Neuron (in vitro differentiated cells): ENCODE results near the gene RPS6KA5.
A peak's percentile ranks its signal among the peaks of the same experiment; 100 is the strongest.
"Not testable (repeated sequence)": the region's sequence is repeated elsewhere in the genome, so short reads cannot be mapped to it uniquely, and the experiment has no call there.

Experiments
- H2AFZ ChIP-seq: one replicate; pipeline ENCODE4 v1.6.1; 2013; ENCODE audit warnings: low read depth, mild to moderate bottlenecking, inconsistent platforms, low read length, moderate library complexity
- H3K27me3 ChIP-seq: one replicate; pipeline ENCODE4 v1.6.1; 2013; ENCODE audit warnings: low read length; ENCODE audit not compliant: insufficient read depth
- H3K36me3 ChIP-seq: one replicate; pipeline ENCODE4 v1.6.1; 2013; ENCODE audit warnings: low read length; ENCODE audit not compliant: insufficient read depth
- H3K4me1 ChIP-seq: one replicate; pipeline ENCODE4 v1.6.1; 2013; ENCODE audit warnings: low read length; ENCODE audit not compliant: insufficient read depth
- H3K4me3 ChIP-seq: 2 replicates; pipeline ENCODE4 v1.5.1; 2013; ENCODE audit warnings: mild to moderate bottlenecking, low read length, moderate library complexity
- H3K9me3 ChIP-seq: one replicate; pipeline ENCODE4 v1.6.1; 2013; ENCODE audit warnings: low read length

Gene RPS6KA5

GRCh38 chr14:91060351-91061055 lies at the start of gene RPS6KA5:
Gene RPS6KA5, minus strand, starts transcription at chr14:91060641. Its CDS starts 207 bp downstream, at chr14:91060434.
- Histone ChIP-seq H3K4me1 (peaks cover 7% of the 10 kb centered on the region), H3K36me3 (no peaks in the 10 kb centered on the region), H2AFZ (peak within 1 kb of the TSS; percentile 90), H3K27me3 (no peaks in the 10 kb centered on the region), H3K9me3 (no peaks in the 10 kb centered on the region), H3K4me3 (peak within 1 kb of the TSS; percentile 98)

GRCh38 chr14:91108941-91109611 lies 48.6 kb upstream of the RPS6KA5 start:
- peaks cover 11% of the 10 kb centered on the region for H3K4me1 ChIP-seq
- H3K9me3 ChIP-seq, result no peaks in the 10 kb centered on the region
- no peak overlapping the region for H2AFZ ChIP-seq
- no peak overlapping the region for H3K4me3 ChIP-seq
- no peaks in the 10 kb centered on the region for H3K27me3 ChIP-seq
- H3K36me3 ChIP-seq, result no peaks in the 10 kb centered on the region

- Histone ChIP-seq H3K4me1 (no peaks in the 10 kb centered on the region), H3K4me3 (no peak overlapping the region), H3K36me3 (no peaks in the 10 kb centered on the region), H3K9me3 (no peaks in the 10 kb centered on the region), H3K27me3 (no peaks in the 10 kb centered on the region), H2AFZ (no peak overlapping the region)
Measured at GRCh38 chr14:91103116-91103515, 42.7 kb upstream of the RPS6KA5 start.

- H3K4me3 ChIP-seq, result no peak overlapping the region
- no peaks in the 10 kb centered on the region for H3K9me3 ChIP-seq
- no peaks in the 10 kb centered on the region for H3K36me3 ChIP-seq
- no peak overlapping the region for H2AFZ ChIP-seq
- no peaks in the 10 kb centered on the region for H3K27me3 ChIP-seq
- no peaks in the 10 kb centered on the region for H3K4me1 ChIP-seq
Measured at GRCh38 chr14:91100102-91100501, 39.7 kb upstream of the RPS6KA5 start.

GRCh38 chr14:91098591-91098990 lies 38.1 kb upstream of the RPS6KA5 start:
- Histone ChIP-seq H3K9me3 (no peaks in the 10 kb centered on the region), H2AFZ (no peak overlapping the region), H3K27me3 (no peaks in the 10 kb centered on the region), H3K4me1 (no peaks in the 10 kb centered on the region), H3K36me3 (no peaks in the 10 kb centered on the region), H3K4me3 (no peak overlapping the region)

GRCh38 chr14:91097657-91098056 lies 37.2 kb upstream of the RPS6KA5 start:
- H3K9me3 ChIP-seq, H3K4me1 ChIP-seq, H3K36me3 ChIP-seq, H3K27me3 ChIP-seq, H2AFZ ChIP-seq, H3K4me3 ChIP-seq: not testable (repeated sequence)

- Histone ChIP-seq H3K9me3 (no peaks in the 10 kb centered on the region), H3K36me3 (no peaks in the 10 kb centered on the region), H3K4me1 (no peaks in the 10 kb centered on the region), H2AFZ (no peak overlapping the region), H3K27me3 (no peaks in the 10 kb centered on the region), H3K4me3 (no peak overlapping the region)
Measured at GRCh38 chr14:91095178-91095577, 34.7 kb upstream of the RPS6KA5 start.

GRCh38 chr14:91094772-91095171 lies 34.3 kb upstream of the RPS6KA5 start:
- no peaks in the 10 kb centered on the region for H3K4me1 ChIP-seq
- no peaks in the 10 kb centered on the region for H3K9me3 ChIP-seq
- H3K4me3 ChIP-seq, result no peak overlapping the region
- no peaks in the 10 kb centered on the region for H3K36me3 ChIP-seq
- H3K27me3 ChIP-seq, result no peaks in the 10 kb centered on the region
- no peak overlapping the region for H2AFZ ChIP-seq

GRCh38 chr14:91093743-91094472 lies 33.5 kb upstream of the RPS6KA5 start:
- not testable (repeated sequence) for H3K4me1 ChIP-seq, H3K4me3 ChIP-seq, H3K9me3 ChIP-seq, H3K27me3 ChIP-seq, H2AFZ ChIP-seq, H3K36me3 ChIP-seq

- Histone ChIP-seq H3K36me3 (no peaks in the 10 kb centered on the region), H2AFZ (no peak overlapping the region), H3K4me1 (no peaks in the 10 kb centered on the region), H3K27me3 (no peaks in the 10 kb centered on the region), H3K9me3 (no peaks in the 10 kb centered on the region), H3K4me3 (no peak overlapping the region)
Measured at GRCh38 chr14:91092073-91092472, 31.6 kb upstream of the RPS6KA5 start.

- no peak overlapping the region for H3K4me3 ChIP-seq
- H2AFZ ChIP-seq, result no peak overlapping the region
- H3K9me3 ChIP-seq, result no peaks in the 10 kb centered on the region
- no peaks in the 10 kb centered on the region for H3K27me3 ChIP-seq
- H3K36me3 ChIP-seq, result no peaks in the 10 kb centered on the region
- no peaks in the 10 kb centered on the region for H3K4me1 ChIP-seq
Measured at GRCh38 chr14:91090743-91091142, 30.3 kb upstream of the RPS6KA5 start.

- Histone ChIP-seq H3K36me3 (no peaks in the 10 kb centered on the region), H2AFZ (no peak overlapping the region), H3K4me3 (no peak overlapping the region), H3K27me3 (no peaks in the 10 kb centered on the region), H3K4me1 (no peaks in the 10 kb centered on the region), H3K9me3 (no peaks in the 10 kb centered on the region)
Measured at GRCh38 chr14:91089958-91090535, 29.6 kb upstream of the RPS6KA5 start.

GRCh38 chr14:91088585-91089235 lies 28.3 kb upstream of the RPS6KA5 start:
- Histone ChIP-seq H3K4me3 (no peak overlapping the region), H3K27me3 (no peaks in the 10 kb centered on the region), H2AFZ (no peak overlapping the region), H3K4me1 (no peaks in the 10 kb centered on the region), H3K36me3 (no peaks in the 10 kb centered on the region), H3K9me3 (peaks cover 1% of the 10 kb centered on the region)
